ENCODE measurements around the gene BCL2L13. TPM values are rescaled to one million over a fixed set of nuclear protein-coding genes. Genes with fewer than 3 reads are reported as not detected.

The BCL2L13 gene
- polyA plus RNA-seq, 3 donors, result 20.2 to 67.8 (median 53.0) TPM

DNA sequence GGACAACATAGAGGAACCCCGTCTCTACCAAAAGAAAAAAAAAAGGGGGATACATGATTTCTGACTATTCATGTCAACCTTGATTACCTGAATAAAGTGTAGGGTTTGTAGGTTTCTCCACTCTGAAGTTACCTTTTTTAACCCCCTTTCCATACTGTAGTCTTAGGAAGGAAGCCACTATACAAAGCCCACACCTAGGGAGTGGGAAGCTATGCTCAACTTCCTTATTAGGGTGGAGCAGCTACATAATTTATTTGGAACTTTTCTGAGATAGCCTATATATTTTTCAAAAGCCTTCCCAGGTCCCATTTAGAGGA lies 9.4 kb upstream of the BCL2L13 start:
- peaks cover 28% of the 10 kb centered on the region for H3K4me1 Mint-ChIP-seq
- Histone ChIP-seq H2AFZ (ENCODE audit: insufficient read depth, low read depth, low read length, poor library complexity, severe bottlenecking) (peak overlapping the region; percentile 87), H3K27me3 (ENCODE audit: control insufficient read depth in 2 of 2, insufficient read depth in 2 of 2, low read length in 2 of 2) (no peaks in the 10 kb centered on the region), H3K4me2 (replicated peaks; ENCODE audit: extremely low read depth, low read length, poor library complexity, severe bottlenecking) (peak overlapping the region; percentile 69), H3K4me3 (replicated peaks in 1 of 3; ENCODE audit: low read depth in 2 of 3, low read length in 3 of 3) (peak overlapping the region; percentile 67 to 95 (median 94)), H3K9me3 (replicated peaks in 1 of 2; ENCODE audit: control insufficient read depth in 1 of 2, insufficient read depth in 1 of 2, low read length in 2 of 2) (no peaks in the 10 kb centered on the region), H3K9ac (ENCODE audit: insufficient read depth, low read length, poor library complexity, severe bottlenecking) (peak overlapping the region; percentile 95), H3K36me3 (replicated peaks in 1 of 2; ENCODE audit: control insufficient read depth in 1 of 2, insufficient read depth in 2 of 2, low read length in 2 of 2) (peaks cover 2 to 12% of the 10 kb centered on the region in 2 donors), H3K79me2 (ENCODE audit: insufficient read depth, low read length) (peaks cover 45% of the 10 kb centered on the region), H3K27ac (ENCODE audit: low read depth in 1 of 2, low read length in 2 of 2) (peak overlapping the region; percentile 93 to 98), H3K4me1 (ENCODE audit: control insufficient read depth in 1 of 2, insufficient read depth in 2 of 2, low read length in 2 of 2) (peaks cover 29 to 30% of the 10 kb centered on the region in 2 donors), H4K20me1 (ENCODE audit: insufficient read depth, low read length) (peaks cover 26% of the 10 kb centered on the region)
- peak overlapping the region; percentile 97 to 99 (median 98) for H3K27ac Mint-ChIP-seq
- peak overlapping the region; percentile 90 to 96 for H3K4me3 Mint-ChIP-seq
- H3K9me3 Mint-ChIP-seq, result no peaks in the 10 kb centered on the region
- DNase-seq, result peak in 1 of 3 donors; percentile 34
- no CpG with 5 or more reads among the region's 1 CpG for WGBS (ENCODE audit: insufficient coverage)
- H3K27me3 Mint-ChIP-seq (ENCODE audit: low read depth in 3 of 3), result no peaks in the 10 kb centered on the region
- intact Hi-C loops (cut with micrococcal nuclease), result loop anchor here in 1 of 2 donors (1.0 to 2.0 kb wide), 2 partner anchors 9 to 148 kb away; partner anchors contain the start of gene BCL2L13
- TF ChIP-seq, protein P1, sequence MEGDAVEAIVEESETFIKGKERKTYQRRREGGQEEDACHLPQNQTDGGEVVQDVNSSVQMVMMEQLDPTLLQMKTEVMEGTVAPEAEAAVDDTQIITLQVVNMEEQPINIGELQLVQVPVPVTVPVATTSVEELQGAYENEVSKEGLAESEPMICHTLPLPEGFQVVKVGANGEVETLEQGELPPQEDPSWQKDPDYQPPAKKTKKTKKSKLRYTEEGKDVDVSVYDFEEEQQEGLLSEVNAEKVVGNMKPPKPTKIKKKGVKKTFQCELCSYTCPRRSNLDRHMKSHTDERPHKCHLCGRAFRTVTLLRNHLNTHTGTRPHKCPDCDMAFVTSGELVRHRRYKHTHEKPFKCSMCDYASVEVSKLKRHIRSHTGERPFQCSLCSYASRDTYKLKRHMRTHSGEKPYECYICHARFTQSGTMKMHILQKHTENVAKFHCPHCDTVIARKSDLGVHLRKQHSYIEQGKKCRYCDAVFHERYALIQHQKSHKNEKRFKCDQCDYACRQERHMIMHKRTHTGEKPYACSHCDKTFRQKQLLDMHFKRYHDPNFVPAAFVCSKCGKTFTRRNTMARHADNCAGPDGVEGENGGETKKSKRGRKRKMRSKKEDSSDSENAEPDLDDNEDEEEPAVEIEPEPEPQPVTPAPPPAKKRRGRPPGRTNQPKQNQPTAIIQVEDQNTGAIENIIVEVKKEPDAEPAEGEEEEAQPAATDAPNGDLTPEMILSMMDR (IDR thresholded peaks at IDR 0.05), result no peak
- peaks cover 11 to 12% of the 10 kb centered on the region in 2 donors for H3K36me3 Mint-ChIP-seq

DNA sequence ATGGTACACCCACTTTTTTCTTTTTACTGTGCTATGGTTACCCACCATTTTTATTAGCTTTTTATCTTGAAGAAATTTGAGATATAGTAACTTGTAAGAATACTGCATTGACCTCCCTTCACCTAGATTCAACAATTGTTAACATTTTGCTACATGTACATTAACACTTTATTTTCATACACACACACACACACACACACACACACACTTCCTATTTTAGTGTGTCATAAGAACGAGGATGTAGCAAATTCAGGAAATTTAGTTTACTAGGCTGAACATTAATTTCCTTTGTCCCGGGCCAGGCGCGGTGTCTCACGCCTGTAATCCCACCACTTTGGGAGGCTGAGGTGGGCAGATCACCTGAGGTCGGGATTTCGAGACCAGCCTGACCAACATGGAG lies 8.9 kb upstream of the BCL2L13 start:
- peak in 2 of 3 donors; percentile 64 to 65 for DNase-seq
- Histone ChIP-seq H3K27ac (ENCODE audit: low read depth in 1 of 2, low read length in 2 of 2) (peak overlapping the region; percentile 67 to 98), H3K9me3 (replicated peaks in 1 of 2; ENCODE audit: control insufficient read depth in 1 of 2, insufficient read depth in 1 of 2, low read length in 2 of 2) (no peaks in the 10 kb centered on the region), H4K20me1 (ENCODE audit: insufficient read depth, low read length) (peaks cover 21% of the 10 kb centered on the region), H3K4me3 (replicated peaks in 1 of 3; ENCODE audit: low read depth in 2 of 3, low read length in 3 of 3) (peak overlapping the region in 1 of 3 experiments; percentile 94), H3K36me3 (replicated peaks in 1 of 2; ENCODE audit: control insufficient read depth in 1 of 2, insufficient read depth in 2 of 2, low read length in 2 of 2) (peaks cover 2 to 7% of the 10 kb centered on the region in 2 donors), H3K4me1 (ENCODE audit: control insufficient read depth in 1 of 2, insufficient read depth in 2 of 2, low read length in 2 of 2) (peaks cover 29 to 30% of the 10 kb centered on the region in 2 donors), H3K9ac (ENCODE audit: insufficient read depth, low read length, poor library complexity, severe bottlenecking) (no peak overlapping the region), H3K4me2 (replicated peaks; ENCODE audit: extremely low read depth, low read length, poor library complexity, severe bottlenecking) (peak overlapping the region; percentile 69), H3K79me2 (ENCODE audit: insufficient read depth, low read length) (peaks cover 40% of the 10 kb centered on the region), H2AFZ (ENCODE audit: insufficient read depth, low read depth, low read length, poor library complexity, severe bottlenecking) (peak overlapping the region; percentile 87), H3K27me3 (ENCODE audit: control insufficient read depth in 2 of 2, insufficient read depth in 2 of 2, low read length in 2 of 2) (no peaks in the 10 kb centered on the region)
- Mint-ChIP-seq H3K27ac (peak overlapping the region; percentile 97 to 99 (median 98)), H3K4me1 (peaks cover 26% of the 10 kb centered on the region), H3K36me3 (peaks cover 6 to 8% of the 10 kb centered on the region in 2 donors), H3K4me3 (peak overlapping the region in 1 of 2 donors; percentile 72), H3K27me3 (ENCODE audit: low read depth in 3 of 3) (no peaks in the 10 kb centered on the region), H3K9me3 (no peaks in the 10 kb centered on the region)
- TF ChIP-seq, protein P1 (IDR thresholded peaks at IDR 0.05), result no peak
- intact Hi-C loops (cut with micrococcal nuclease), result loop anchor here in 1 of 2 donors (1.0 to 2.0 kb wide), 2 partner anchors 9 to 147 kb away; partner anchors contain the start of gene BCL2L13
- no CpG with 5 or more reads among the region's 7 CpGs for whole genome bisulfite sequencing (ENCODE audit: insufficient coverage)

All from CD14-positive monocyte (primary cell).